Uterus (tissue), 4 donors: ENCODE data around the gene NDUFS7. TPM values are rescaled to one million over a fixed set of nuclear protein-coding genes. Genes with fewer than 3 reads are reported as not detected.
A peak's percentile ranks its signal among the peaks of the same experiment; 100 is the strongest.

Source experiments
- DNase-seq, 2 donors: peaks; one replicate each; pipeline ENCODE4 v3.0.0-alpha.2; 2019 to 2020
- H3K27ac ChIP-seq, 2 donors: fragments of 200-600 bp; sonication (generic); 1 replicate in 1 of 2; 2 replicates in 1 of 2; pipeline ENCODE4 v1.5.1; 2016 to 2018
- H3K27me3 ChIP-seq, 2 donors: fragments of 200-600 bp; sonication (generic); one replicate each; pipeline ENCODE4 v1.5.1; 2018 to 2019; ENCODE audit warnings: control low read depth in 1 of 2
- H3K36me3 ChIP-seq, 2 donors: fragments of 200-600 bp; sonication (generic); one replicate each; pipeline ENCODE4 v1.5.1; 2019; ENCODE audit warnings: control low read depth in 1 of 2
- H3K4me1 ChIP-seq, 2 donors: fragments of 200-600 bp; sonication (generic); one replicate each; pipeline ENCODE4 v1.5.1; 2018 to 2019; ENCODE audit warnings: control low read depth in 1 of 2
- H3K4me3 ChIP-seq, 2 donors: fragments of 200-600 bp; sonication (generic); 1 replicate in 1 of 2; 2 replicates in 1 of 2; pipeline ENCODE4 v1.5.1; 2018 to 2019; ENCODE audit warnings: mild to moderate bottlenecking in 1 of 2
- H3K9me3 ChIP-seq, 2 donors: fragments of 200-600 bp; sonication (generic); one replicate each; pipeline ENCODE4 v1.5.1; 2019; ENCODE audit warnings: control low read depth in 1 of 2
- POLR2A ChIP-seq, 2 donors: fragments of 450-650 bp; IDR thresholded peaks; one replicate each; pipeline ENCODE4 v1.6.1; 2016; ENCODE audit warnings: antibody characterized with exemption in 2 of 2, mild to moderate bottlenecking in 1 of 2, moderate library complexity in 1 of 2
- intact Hi-C: fragments of 100-400 bp; cut with DNase I; formaldehyde crosslinking; loops from one replicate; pipeline ENCODE4 v1.15.1; 2023; ENCODE audit warnings: low total_unique reads
- total RNA-seq, 4 donors: library from RNA; depleted of rRNA in 3 of 4; stranded (reverse); fragments of >200 nt in 3 of 4; gene quantifications; one replicate each; pipeline versions ENCODE4 v1.1.0 to v1.2.4, GENCODE V29; 2014 to 2023
- TF ChIP-seq, protein P1 (sequence below), 4 experiments: fragments of 200-600 bp in 2 of 4; fragments of 450-650 bp in 2 of 4; sonication (generic) in 2 of 4; IDR thresholded peaks; one replicate each; pipeline ENCODE4 v1.5.1; 2016 to 2019; ENCODE audit warnings: antibody characterized with exemption in 4 of 4, mild to moderate bottlenecking in 2 of 4, moderate library complexity in 1 of 4
- donor health status: DM: yes; HTN: yes; CAD: no.

The NDUFS7 gene
- total RNA-seq, 4 donors from 2014 or later = 39.2 to 65.5 (median 42.1) TPM

DNA sequence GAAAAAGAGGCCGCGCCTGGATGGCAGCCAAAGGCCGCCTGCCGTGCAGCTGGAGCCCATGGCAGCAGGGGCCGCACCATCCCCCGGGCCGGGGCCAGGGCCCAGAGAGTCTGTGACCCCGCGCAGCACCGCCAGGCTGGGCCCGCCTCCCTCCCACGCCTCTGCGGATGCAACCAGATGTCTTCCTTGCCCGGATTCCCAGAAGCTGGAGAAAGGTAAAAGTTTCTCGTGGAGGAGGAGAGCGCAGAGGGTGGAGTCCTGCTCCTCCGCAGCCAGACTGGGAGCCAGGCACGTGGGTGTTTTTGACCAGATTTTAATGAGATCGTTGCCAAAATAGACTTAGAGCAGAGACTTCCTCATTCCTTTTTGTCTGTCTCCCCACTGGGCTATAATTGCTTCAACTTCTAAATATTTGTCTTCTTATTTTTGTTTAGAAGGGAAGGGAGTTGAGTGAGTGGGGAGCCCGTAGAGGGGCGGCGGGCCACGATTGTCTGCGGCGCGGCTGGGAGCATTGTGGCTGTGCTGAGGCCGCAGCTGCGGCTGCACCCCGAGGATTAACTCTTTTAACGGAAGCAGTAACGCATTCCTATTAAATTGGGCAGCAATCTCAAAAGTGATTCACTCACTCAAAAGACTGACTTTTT, 22.8 kb upstream of the NDUFS7 start:
- H3K4me3 ChIP-seq = peak overlapping the region; percentile 11 to 14
- H3K36me3 ChIP-seq = no peaks in the 10 kb centered on the region
- peak; percentile 78 to 87 for DNase-seq
- peaks cover 23 to 28% of the 10 kb centered on the region in 2 donors for H3K4me1 ChIP-seq
- TF ChIP-seq, protein P1, sequence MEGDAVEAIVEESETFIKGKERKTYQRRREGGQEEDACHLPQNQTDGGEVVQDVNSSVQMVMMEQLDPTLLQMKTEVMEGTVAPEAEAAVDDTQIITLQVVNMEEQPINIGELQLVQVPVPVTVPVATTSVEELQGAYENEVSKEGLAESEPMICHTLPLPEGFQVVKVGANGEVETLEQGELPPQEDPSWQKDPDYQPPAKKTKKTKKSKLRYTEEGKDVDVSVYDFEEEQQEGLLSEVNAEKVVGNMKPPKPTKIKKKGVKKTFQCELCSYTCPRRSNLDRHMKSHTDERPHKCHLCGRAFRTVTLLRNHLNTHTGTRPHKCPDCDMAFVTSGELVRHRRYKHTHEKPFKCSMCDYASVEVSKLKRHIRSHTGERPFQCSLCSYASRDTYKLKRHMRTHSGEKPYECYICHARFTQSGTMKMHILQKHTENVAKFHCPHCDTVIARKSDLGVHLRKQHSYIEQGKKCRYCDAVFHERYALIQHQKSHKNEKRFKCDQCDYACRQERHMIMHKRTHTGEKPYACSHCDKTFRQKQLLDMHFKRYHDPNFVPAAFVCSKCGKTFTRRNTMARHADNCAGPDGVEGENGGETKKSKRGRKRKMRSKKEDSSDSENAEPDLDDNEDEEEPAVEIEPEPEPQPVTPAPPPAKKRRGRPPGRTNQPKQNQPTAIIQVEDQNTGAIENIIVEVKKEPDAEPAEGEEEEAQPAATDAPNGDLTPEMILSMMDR (IDR thresholded peaks at IDR 0.05) = peak in 1 of 4 experiments; percentile 22
- peak in 1 of 2 donors; percentile 18 for TF ChIP-seq POLR2A (IDR thresholded peaks at IDR 0.05)
- peak overlapping the region; percentile 71 to 76 for H3K27ac ChIP-seq
- H3K9me3 ChIP-seq = no peaks in the 10 kb centered on the region
- intact Hi-C loops = no loop called here
- H3K27me3 ChIP-seq = no peaks in the 10 kb centered on the region

DNA sequence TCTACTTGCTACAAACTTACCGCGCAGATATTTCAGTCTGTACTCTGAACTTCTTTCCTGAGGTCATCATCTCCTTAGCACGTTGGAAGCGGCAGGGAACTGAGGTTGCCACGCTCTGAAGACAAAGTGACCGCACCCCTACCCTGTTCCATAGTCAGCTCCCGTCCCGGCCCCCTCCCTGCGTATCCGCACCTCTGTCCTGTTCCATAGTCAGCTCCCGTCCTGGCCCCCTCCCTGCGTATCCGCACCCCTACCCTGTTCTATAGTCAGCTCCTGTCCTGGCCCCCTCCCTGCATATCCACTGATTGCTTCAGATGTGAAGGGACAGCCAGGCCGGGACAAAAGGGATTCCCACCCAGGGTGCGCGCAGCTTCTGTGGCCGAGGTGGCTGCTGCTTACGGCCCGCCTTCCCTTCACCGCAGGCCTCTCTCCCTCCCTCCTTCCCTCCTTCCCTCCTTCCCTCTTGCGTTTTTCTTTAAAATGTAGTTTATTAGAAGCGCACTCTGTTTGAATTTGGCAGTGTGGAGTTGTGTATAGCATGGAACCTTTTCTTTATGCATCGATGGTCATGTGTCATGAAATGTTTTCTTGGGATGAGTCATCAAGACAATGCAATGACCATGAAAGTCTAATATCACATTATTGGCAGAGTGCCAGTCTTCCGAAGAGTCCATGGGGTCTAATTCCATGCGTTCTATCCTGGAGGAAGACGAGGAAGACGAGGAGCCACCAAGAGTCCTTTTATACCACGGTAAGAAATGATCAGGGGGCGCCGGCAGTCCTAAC, 21.9 kb upstream of the NDUFS7 start:
- DNase-seq = no peak
- Histone ChIP-seq H3K27me3 (no peaks in the 10 kb centered on the region), H3K4me3 (peak overlapping the region; percentile 11 to 14), H3K27ac (peak overlapping the region; percentile 71 to 76), H3K9me3 (no peaks in the 10 kb centered on the region), H3K36me3 (no peaks in the 10 kb centered on the region), H3K4me1 (peaks cover 19 to 21% of the 10 kb centered on the region in 2 donors)
- intact Hi-C loops = no loop called here
- TF ChIP-seq, protein P1 (IDR thresholded peaks at IDR 0.05) = no peak
- no peak for TF ChIP-seq POLR2A (IDR thresholded peaks at IDR 0.05)

DNA sequence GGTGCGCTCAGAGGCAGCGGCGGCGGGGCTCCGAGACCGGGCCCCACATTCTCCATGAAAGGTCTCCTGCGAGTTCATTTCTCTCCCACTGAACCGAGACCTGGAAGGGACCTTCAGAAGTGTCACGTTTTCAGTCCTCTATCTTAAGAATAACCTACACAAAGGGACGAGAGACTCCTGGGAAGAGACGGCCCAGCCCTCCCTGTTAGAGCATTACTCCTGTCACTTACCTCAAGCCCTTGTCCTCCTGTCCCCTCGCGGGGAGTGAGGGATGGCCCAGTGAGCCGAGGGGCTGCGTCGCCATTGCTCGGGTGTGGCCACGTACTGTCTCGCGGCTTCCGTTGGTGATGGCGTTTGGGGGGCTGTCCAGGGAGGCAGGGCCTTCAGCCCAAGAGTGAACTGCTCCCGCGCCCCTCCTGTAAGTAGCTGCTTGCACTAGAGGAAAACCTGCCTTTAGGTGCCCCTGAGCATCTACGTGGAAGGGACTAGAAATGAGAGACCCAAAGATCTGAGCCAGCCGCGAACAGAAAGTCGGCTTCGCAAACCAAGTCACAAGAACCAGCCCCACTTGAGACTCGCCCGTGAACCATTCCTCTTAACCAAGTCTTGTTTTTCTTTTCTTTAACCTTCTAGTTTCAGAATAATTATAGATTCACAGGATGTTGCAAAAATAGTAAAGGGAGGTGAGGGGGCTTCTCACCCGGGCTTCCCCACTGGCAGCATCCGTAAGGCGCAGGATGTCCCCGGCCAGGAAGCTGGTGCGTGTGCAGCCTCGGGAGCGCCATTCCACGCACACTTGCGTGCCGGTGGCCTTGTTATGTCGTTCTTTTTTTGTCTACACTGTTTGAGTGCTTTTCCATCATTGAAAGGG, 21.1 kb upstream of the NDUFS7 start:
- peak overlapping the region; percentile 71 to 76 for H3K27ac ChIP-seq
- H3K4me1 ChIP-seq = peaks cover 17 to 18% of the 10 kb centered on the region in 2 donors
- H3K27me3 ChIP-seq = no peaks in the 10 kb centered on the region
- no peak for DNase-seq
- H3K9me3 ChIP-seq = no peaks in the 10 kb centered on the region
- TF ChIP-seq, protein P1 (IDR thresholded peaks at IDR 0.05) = no peak
- TF ChIP-seq POLR2A (IDR thresholded peaks at IDR 0.05) = no peak
- no peak overlapping the region for H3K4me3 ChIP-seq
- intact Hi-C loops = no loop called here
- H3K36me3 ChIP-seq = no peaks in the 10 kb centered on the region

DNA sequence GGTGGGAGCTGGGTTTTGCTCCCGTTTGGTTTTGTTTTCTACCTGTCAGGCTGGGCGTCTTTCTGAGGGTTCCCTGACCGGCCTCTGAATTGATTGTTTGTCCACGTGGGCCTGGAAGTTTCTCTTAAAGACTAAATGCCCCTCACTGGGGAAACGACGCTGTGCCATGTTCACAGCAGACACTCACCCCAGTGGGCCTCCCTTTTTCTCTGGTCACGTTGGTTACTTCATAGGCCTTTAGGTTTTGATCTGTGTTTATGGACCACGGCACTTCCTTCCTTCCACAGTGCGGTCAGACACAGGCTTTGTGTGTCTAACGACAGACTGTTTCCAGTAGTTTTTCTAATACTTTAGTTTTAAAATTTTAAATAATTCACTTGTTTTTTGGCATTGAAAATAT, 20.1 kb upstream of the NDUFS7 start:
- no peak for DNase-seq
- no peaks in the 10 kb centered on the region for H3K27me3 ChIP-seq
- intact Hi-C loops = no loop called here
- peaks cover 17 to 18% of the 10 kb centered on the region in 2 donors for H3K4me1 ChIP-seq
- no peak overlapping the region for H3K27ac ChIP-seq
- H3K9me3 ChIP-seq = no peaks in the 10 kb centered on the region
- no peaks in the 10 kb centered on the region for H3K36me3 ChIP-seq
- H3K4me3 ChIP-seq = no peak overlapping the region
- TF ChIP-seq POLR2A (IDR thresholded peaks at IDR 0.05) = no peak
- TF ChIP-seq, protein P1 (IDR thresholded peaks at IDR 0.05) = no peak
